ENCODE measurements around the gene TENM4.

Gene TENM4

GRCh38 chr11:78696177-78696576 lies 744.7 kb downstream of the TENM4 start:
- no peak for TF ChIP-seq EGR1 (IDR thresholded peaks at IDR 0.05)
- no peak for TF ChIP-seq NFIC (IDR thresholded peaks at IDR 0.05)
- no peak for TF ChIP-seq TAF1 (IDR thresholded peaks at IDR 0.05; ENCODE audit: low read depth)

- TF ChIP-seq EP300 (IDR thresholded peaks at IDR 0.05; ENCODE audit: borderline replicate concordance), result no peak
- no peak for TF ChIP-seq USF1 (IDR thresholded peaks at IDR 0.05)
- no peak for TF ChIP-seq ZBTB7A (IDR thresholded peaks at IDR 0.05; ENCODE audit: low read depth)
- TF ChIP-seq TCF12 (IDR thresholded peaks at IDR 0.05; ENCODE audit: low read depth), result no peak
- no peak for TF ChIP-seq TEAD4 (IDR thresholded peaks at IDR 0.05)
- no peak for TF ChIP-seq YY1 (IDR thresholded peaks at IDR 0.05; ENCODE audit: low read depth)
- no peak for TF ChIP-seq RAD21 (IDR thresholded peaks at IDR 0.05; ENCODE audit: low read depth)
- no peak for TF ChIP-seq CEBPB (IDR thresholded peaks at IDR 0.05)
Measured at GRCh38 chr11:78694152-78694551, 746.7 kb downstream of the TENM4 start.

- TF ChIP-seq ZBTB7A (IDR thresholded peaks at IDR 0.05; ENCODE audit: low read depth), result no peak
- TF ChIP-seq MAX (IDR thresholded peaks at IDR 0.05), result no peak
- TF ChIP-seq EGR1 (IDR thresholded peaks at IDR 0.05), result no peak
- TF ChIP-seq TCF12 (IDR thresholded peaks at IDR 0.05; ENCODE audit: low read depth), result no peak
- TF ChIP-seq TAF1 (IDR thresholded peaks at IDR 0.05; ENCODE audit: low read depth), result no peak
- TF ChIP-seq USF1 (IDR thresholded peaks at IDR 0.05), result no peak
- no peak for TF ChIP-seq RAD21 (IDR thresholded peaks at IDR 0.05; ENCODE audit: low read depth)
- TF ChIP-seq TEAD4 (IDR thresholded peaks at IDR 0.05), result no peak
- TF ChIP-seq FOXM1 (IDR thresholded peaks at IDR 0.05; ENCODE audit: borderline replicate concordance, low read depth), result no peak
- TF ChIP-seq CEBPB (IDR thresholded peaks at IDR 0.05), result no peak
- no peak for TF ChIP-seq YY1 (IDR thresholded peaks at IDR 0.05; ENCODE audit: low read depth)
- no peak for TF ChIP-seq NFIC (IDR thresholded peaks at IDR 0.05)
- no peak for TF ChIP-seq CREB1 (IDR thresholded peaks at IDR 0.05; ENCODE audit: low read depth)
- TF ChIP-seq REST (IDR thresholded peaks at IDR 0.05; ENCODE audit: low read depth), result no peak
- TF ChIP-seq EP300 (IDR thresholded peaks at IDR 0.05; ENCODE audit: borderline replicate concordance), result no peak
Measured at GRCh38 chr11:78691215-78691614, 749.6 kb downstream of the TENM4 start.

GRCh38 chr11:78690352-78690987 lies 750.4 kb downstream of the TENM4 start:
- TF ChIP-seq FOXM1 (IDR thresholded peaks at IDR 0.05; ENCODE audit: borderline replicate concordance, low read depth), result no peak
- TF ChIP-seq USF1 (IDR thresholded peaks at IDR 0.05), result no peak
- TF ChIP-seq EGR1 (IDR thresholded peaks at IDR 0.05), result no peak
- TF ChIP-seq YY1 (IDR thresholded peaks at IDR 0.05; ENCODE audit: low read depth), result no peak
- no peak for TF ChIP-seq CREB1 (IDR thresholded peaks at IDR 0.05; ENCODE audit: low read depth)
- TF ChIP-seq EP300 (IDR thresholded peaks at IDR 0.05; ENCODE audit: borderline replicate concordance), result no peak
- no peak for TF ChIP-seq TCF12 (IDR thresholded peaks at IDR 0.05; ENCODE audit: low read depth)
- TF ChIP-seq REST (IDR thresholded peaks at IDR 0.05; ENCODE audit: low read depth), result no peak
- no peak for TF ChIP-seq RAD21 (IDR thresholded peaks at IDR 0.05; ENCODE audit: low read depth)
- no peak for TF ChIP-seq ZBTB7A (IDR thresholded peaks at IDR 0.05; ENCODE audit: low read depth)
- no peak for TF ChIP-seq CEBPB (IDR thresholded peaks at IDR 0.05)
- TF ChIP-seq MAX (IDR thresholded peaks at IDR 0.05), result no peak

GRCh38 chr11:78689585-78690153 lies 751.2 kb downstream of the TENM4 start:
- TF ChIP-seq CEBPB (IDR thresholded peaks at IDR 0.05), result no peak
- no peak for TF ChIP-seq CREB1 (IDR thresholded peaks at IDR 0.05; ENCODE audit: low read depth)
- no peak for TF ChIP-seq EP300 (IDR thresholded peaks at IDR 0.05; ENCODE audit: borderline replicate concordance)

GRCh38 chr11:78689101-78689500 lies 751.7 kb downstream of the TENM4 start:
- no peak for TF ChIP-seq NFIC (IDR thresholded peaks at IDR 0.05)

Data from Ishikawa (cell line).